Fibroblast of skin of scalp (primary cell): ENCODE measurements around the gene SLC5A12. TPM values are rescaled to one million over a fixed set of nuclear protein-coding genes. Genes with fewer than 3 reads are reported as not detected.

Source experiments
- DNase-seq: peaks from one replicate; pipeline ENCODE4 v3.0.0-alpha.2; 2013
- polyA plus RNA-seq, 2 experiments: library from polyadenylated mRNA; unstranded; fragments of 120-200 nt; gene quantifications; one replicate each; pipeline ENCODE4 v1.2.1, GENCODE V29; 2013; ENCODE audit not compliant: insufficient read length in 2 of 2

SLC5A12 gene, protein sequence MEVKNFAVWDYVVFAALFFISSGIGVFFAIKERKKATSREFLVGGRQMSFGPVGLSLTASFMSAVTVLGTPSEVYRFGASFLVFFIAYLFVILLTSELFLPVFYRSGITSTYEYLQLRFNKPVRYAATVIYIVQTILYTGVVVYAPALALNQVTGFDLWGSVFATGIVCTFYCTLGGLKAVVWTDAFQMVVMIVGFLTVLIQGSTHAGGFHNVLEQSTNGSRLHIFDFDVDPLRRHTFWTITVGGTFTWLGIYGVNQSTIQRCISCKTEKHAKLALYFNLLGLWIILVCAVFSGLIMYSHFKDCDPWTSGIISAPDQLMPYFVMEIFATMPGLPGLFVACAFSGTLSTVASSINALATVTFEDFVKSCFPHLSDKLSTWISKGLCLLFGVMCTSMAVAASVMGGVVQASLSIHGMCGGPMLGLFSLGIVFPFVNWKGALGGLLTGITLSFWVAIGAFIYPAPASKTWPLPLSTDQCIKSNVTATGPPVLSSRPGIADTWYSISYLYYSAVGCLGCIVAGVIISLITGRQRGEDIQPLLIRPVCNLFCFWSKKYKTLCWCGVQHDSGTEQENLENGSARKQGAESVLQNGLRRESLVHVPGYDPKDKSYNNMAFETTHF
- polyA plus RNA-seq (2013, experiment 1 of 2; ENCODE audit: insufficient read length): 0.14 TPM
- 0.52 TPM for polyA plus RNA-seq (2013, experiment 2 of 2; ENCODE audit: insufficient read length)

GRCh38 chr11:26721948-26722475 lies at the start of gene SLC5A12:
Gene SLC5A12, minus strand, starts transcription at chr11:26722060. Its CDS starts 346 bp downstream, at chr11:26721714.
- DNase-seq: no peak

DNA sequence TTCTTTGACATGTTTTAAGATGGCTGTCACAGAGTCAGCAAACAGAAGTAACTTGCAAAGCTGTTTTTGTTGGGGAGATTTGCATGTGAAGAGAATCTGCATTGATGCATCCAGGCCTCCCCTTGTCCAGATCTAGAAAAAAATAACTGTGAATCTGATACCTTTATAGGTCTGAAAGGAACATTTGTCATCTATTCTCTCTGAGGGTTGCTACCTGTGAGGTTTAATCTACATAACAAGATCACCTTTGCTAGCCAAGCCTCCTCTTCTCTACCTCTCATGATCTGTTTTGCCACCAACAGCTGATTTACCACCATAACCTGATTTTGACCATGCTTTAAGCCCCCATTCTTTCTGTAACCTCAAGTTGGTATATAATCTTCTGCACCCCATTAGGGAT lies 47.2 kb upstream of the SLC5A12 start:
- DNase-seq: no peak

- DNase-seq: peak; percentile 28
Observed at GRCh38 chr11:26767060-26767459, 45.2 kb upstream of the SLC5A12 start.

- no peak for DNase-seq
Observed at GRCh38 chr11:26765323-26765722, 43.5 kb upstream of the SLC5A12 start.

GRCh38 chr11:26764825-26765224 lies 43.0 kb upstream of the SLC5A12 start:
- no peak for DNase-seq

DNA sequence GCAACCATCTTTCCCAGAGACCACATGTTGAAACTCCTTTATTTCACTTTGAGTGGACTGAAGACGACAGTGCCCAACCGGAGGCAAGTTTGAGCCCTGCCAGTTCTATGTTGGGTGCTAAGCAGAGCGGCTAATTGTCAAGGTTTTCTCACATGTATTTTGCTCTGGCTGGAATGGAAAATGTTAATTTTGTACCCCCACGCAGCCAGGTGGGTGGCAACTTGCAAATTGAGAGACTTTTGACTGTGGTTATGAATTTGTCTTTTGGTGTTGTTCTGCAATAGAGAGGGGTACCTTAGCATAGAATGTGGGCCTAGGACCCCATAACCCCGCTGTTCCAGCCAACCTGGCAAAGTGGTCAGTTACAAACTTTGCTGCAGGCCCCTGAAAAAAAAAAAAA lies 42.5 kb upstream of the SLC5A12 start:
- no peak for DNase-seq

DNA sequence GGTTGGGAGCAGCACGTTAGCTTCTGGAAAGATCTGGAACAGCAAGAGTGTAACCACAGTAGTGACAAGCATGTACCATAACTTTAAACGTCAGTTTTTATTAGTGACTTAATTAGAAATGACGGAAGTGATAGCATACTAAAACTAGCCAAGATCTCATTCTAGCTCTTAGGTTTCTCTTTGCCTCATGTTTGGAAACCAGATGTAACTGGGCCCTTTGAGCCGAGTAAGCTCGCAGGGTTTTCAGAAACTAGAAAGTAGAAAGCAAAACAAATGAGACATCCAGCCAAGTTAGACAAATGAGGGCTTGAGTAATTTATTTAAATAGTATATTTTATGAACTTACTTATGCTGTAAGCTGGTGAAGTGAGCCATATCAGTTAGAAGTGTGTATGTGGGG lies 40.2 kb upstream of the SLC5A12 start:
- DNase-seq: no peak

DNA sequence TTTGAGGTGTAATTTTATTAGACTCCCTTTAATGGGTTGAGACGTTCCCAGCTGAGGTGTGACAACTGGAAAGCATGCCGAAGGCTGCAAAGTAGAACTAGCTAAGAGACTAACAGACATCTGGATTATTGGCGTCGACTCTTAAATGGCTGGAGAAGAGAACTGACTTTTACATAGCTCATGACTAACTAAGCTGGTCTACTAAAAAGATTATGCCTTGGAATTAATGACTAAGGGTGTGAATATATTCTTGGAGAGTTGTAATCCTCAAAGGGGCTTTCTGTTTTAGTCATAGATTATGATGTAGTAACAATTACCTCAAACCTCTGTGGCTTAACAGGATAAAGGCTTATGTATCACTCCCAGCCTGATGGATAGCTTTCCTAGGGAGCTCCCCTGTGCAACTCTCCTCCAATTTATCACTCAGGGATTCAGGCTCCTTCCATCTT lies 39.5 kb upstream of the SLC5A12 start:
- DNase-seq: no peak

DNA sequence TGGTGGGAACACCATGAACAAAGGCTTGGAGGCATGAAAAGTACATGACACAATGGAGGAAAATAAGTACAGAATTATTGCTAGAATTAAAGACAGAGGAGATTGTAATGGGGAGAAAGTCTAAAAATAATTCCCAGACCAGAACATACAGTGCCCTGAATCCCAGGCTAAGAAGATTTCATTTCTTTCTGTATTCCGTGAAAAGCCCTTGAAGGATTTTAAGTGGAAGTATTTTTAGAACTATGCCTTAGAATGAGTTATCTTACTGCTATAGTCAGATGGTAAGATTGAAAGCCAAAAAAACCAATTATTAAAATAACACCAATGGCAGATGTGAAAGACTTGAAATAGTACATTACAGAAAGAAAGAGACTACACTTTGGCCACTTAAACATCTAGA lies 36.1 kb upstream of the SLC5A12 start:
- no peak for DNase-seq

GRCh38 chr11:26755762-26756161 lies 33.9 kb upstream of the SLC5A12 start:
- no peak for DNase-seq

GRCh38 chr11:26753723-26754504 lies 32.1 kb upstream of the SLC5A12 start:
- DNase-seq: peak; percentile 78

- no peak for DNase-seq
Observed at GRCh38 chr11:26749927-26750326, 28.1 kb upstream of the SLC5A12 start.

GRCh38 chr11:26743622-26744021 lies 21.8 kb upstream of the SLC5A12 start:
- DNase-seq: no peak

DNA sequence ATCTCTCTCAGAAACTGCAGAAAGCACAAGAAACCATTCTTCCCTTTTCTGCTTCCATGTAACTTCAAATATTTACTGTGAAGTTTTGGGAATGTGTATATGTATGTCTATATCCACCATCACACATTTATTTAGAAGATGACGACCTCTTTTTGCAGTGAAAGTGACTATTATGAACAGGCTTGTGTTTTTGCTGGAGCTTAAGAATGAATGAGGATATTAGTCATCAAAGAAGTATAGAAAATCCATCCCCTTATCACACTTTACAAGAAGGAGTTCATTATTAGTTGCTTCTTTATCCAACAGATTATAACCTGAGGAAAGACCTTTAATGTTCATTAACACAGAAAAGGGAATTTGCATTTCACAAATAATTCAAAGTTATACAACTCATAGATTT lies 21.1 kb upstream of the SLC5A12 start:
- peak; percentile 21 for DNase-seq

- DNase-seq: peak; percentile 97
Observed at GRCh38 chr11:26741036-26741435, 19.2 kb upstream of the SLC5A12 start.

DNA sequence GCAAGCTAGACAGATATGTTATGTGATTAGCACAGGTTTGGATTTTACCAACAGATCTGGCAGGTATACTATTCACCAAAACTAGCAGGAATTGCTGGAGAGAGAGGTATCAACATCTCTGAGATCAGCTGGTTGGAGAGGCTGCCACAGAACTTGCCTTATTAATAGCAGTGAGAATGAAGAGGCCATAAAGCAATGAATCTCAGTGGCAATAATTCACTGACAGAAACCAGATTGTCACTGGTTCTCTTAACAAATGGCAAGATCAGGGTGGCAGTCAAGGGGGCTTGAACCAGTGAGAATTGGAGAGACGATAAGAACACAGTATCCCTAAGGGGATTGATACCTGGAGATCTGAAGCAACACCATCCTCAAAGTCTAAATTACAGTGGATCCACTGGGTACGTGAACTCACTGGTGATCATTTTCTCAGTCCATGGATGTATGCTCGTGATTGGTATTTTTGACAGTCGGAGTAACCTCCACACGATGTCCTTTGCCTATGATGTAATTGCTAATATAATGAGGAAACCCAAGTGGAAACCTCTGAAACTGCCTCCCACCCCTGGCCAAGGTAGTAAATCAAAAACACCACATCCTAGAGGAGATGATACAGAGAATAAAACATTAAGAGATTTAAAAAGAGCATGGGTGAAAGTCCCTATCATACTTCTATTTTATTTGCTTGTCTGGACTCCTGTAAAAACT lies 17.7 kb upstream of the SLC5A12 start:
- DNase-seq: no peak

DNA sequence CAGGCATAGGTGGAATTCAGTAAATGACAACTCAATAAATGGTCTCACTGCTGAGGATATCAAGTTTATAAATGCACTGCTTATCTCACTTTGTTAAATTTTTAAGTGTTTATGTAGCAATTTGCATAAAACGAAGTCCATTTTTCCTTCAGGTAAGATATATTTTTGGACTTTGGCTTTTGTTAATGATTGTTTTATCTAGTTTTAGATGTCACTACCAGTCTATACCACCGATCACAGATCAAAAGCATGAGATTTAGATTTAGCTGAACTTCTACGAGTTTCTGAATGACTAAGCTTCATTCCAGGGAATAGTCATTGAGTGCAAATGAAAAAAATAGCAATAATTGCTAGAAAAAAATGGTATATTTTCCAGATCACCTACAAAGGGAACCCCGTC lies 12.8 kb upstream of the SLC5A12 start:
- DNase-seq: no peak

- no peak for DNase-seq
Observed at GRCh38 chr11:26731084-26731456, 9.2 kb upstream of the SLC5A12 start.

DNA sequence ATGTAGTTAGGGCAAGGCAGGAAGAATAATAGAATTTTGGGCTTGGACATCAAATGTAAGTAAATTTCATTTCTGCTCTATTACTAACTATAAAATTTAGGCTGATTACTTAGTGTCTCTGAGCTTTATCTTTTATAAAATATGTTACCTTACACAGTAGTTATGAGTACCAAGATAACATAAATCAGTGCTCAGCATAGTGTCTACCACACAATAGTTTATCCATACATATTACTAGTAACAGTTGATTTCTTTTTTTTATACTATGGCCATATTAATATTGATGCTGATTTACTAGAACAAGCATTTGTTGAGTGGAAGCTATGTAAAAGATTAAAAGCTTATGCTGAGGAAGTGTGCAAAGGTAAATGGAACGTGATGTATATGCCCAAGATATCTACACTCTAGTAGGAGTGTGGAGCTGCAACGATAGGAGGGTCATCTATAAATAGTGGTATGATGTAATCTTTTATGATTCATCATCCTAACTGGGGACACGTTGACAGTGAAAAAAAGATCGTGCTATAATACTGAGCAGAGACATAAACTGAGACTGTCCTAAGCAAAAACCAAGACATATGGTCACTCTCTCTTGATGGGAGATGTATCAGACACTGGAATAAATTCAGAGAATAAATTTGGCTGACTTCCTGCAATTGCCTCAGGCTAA lies 8.7 kb upstream of the SLC5A12 start:
- DNase-seq: peak; percentile 40

GRCh38 chr11:26729284-26729683 lies 7.4 kb upstream of the SLC5A12 start:
- no peak for DNase-seq

DNA sequence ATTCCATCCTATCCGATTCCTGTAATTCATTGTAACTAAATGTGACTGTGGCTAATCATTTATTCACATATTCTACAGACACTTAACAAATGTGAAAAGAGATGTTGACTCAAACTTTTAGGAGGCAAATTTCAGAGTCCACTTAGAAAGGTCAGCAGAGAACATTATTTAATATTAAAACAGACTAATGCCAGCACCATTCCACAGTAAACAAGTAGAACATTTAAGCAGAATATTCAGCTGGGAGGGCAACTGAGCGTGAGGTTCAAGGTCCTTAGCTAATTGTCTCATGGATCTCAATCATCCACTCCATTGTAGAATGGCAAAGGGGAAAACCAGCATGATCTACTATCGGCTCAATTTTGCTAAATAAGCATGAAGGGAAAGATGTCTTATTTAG lies 5.1 kb upstream of the SLC5A12 start:
- DNase-seq: no peak

GRCh38 chr11:26719998-26720397 lies 1.9 kb downstream of the SLC5A12 start:
- DNase-seq: no peak
